ENCODE measurements around the gene FOXO3. TPM values are rescaled to one million over a fixed set of nuclear protein-coding genes. Genes with fewer than 3 reads are reported as not detected.

Gene FOXO3
- total and polyA plus RNA-seq, 2 donors (not counting 3 experiments of a cell fraction or from before 2014, with no cell fraction given) = 14.4 to 16.9 TPM

GRCh38 chr6:108714101-108714765 lies 153.5 kb downstream of the FOXO3 start:
- Histone ChIP-seq H3K4me1 (ENCODE audit: control insufficient read depth, extremely low read depth, insufficient read depth, low read length) (no peaks in the 10 kb centered on the region), H3K9me3 (replicated peaks; ENCODE audit: control insufficient read depth, insufficient read depth, low read length) (no peaks in the 10 kb centered on the region), H3K4me2 (ENCODE audit: insufficient read depth, low read length) (no peak overlapping the region), H3K36me3 (ENCODE audit: control insufficient read depth in 2 of 2, extremely low read depth in 1 of 2, insufficient read depth in 2 of 2, low read length in 2 of 2) (no peaks in the 10 kb centered on the region), H3K9ac (replicated peaks; ENCODE audit: extremely low read depth, insufficient read depth, low read length) (no peak overlapping the region), H3K79me2 (ENCODE audit: control insufficient read depth, insufficient read depth, low read length) (no peaks in the 10 kb centered on the region), H4K20me1 (replicated peaks; ENCODE audit: control insufficient read depth, extremely low read depth, insufficient read depth, low read length) (no peaks in the 10 kb centered on the region), H3K9me1 (replicated peaks; ENCODE audit: control insufficient read depth, extremely low read depth, insufficient read depth, low read length) (no peaks in the 10 kb centered on the region), H2AFZ (ENCODE audit: low read depth, low read length) (no peak overlapping the region), H3K27me3 (ENCODE audit: control insufficient read depth in 2 of 2, insufficient read depth in 2 of 2, low read length in 2 of 2) (peaks cover 6 to 8% of the 10 kb centered on the region in 2 experiments), H3K4me3 (replicated peaks in 1 of 3; ENCODE audit: insufficient read depth in 1 of 3, low read depth in 1 of 3, low read length in 3 of 3) (no peak overlapping the region), H3K27ac (ENCODE audit: insufficient read depth, low read depth, low read length) (no peak overlapping the region)
- FAIRE-seq (no peak), DNase-seq (ENCODE audit: low read depth, low spot score) (no peak)
- dilution Hi-C loops (cut with MboI; ENCODE audit: extremely low pct_ligation_motif_present, low sequenced_read_pairs) = no loop called here
- no peak for TF ChIP-seq CTCF (IDR thresholded peaks at IDR 0.05; ENCODE audit: extremely low read depth in 1 of 2, insufficient read depth in 1 of 2, low read depth in 1 of 2, low read length in 2 of 2)
- no TSS peak for BruUV-seq (replicated peaks)
- ChIA-PET CTCF (interaction anchor here (0.6 to 1.6 kb wide), 7 partner anchors 10 to 688 kb away, joined by 3 to 6 read pairs (median 3); no protein-coding TSS in a partner anchor), POLR2A (no interaction called here)
- intact Hi-C loops (cut with micrococcal nuclease) = no loop called here

DNA sequence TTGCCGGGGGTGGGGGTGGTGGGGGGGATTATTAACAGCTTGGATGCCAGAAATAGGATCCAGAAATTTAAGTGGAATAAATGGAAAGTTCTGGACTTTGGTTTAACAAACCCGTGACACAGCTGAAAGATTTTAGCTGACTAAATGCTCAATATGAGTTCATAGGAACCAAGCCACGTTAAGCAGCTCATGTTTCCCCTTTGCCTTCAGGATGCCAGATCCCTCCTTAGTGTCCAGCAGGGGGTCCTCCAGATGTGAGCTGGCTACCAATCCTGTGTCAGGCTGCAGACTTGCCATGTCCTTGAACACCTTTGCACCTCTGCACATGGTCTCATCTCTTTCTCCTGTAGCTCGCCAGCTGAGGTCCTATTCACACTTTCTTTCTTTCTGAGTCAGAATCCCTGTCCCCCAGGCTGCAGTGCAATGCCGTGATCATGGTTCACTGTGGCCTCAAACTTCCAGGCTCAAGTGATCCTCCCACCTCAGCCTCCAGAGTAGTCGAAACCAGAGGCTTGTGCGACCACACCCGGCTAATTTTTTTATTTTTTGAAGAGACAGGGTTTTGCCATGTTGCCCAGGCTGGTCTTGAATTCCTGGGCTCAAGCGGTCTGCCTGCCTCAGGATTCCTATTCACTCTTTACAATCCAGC lies 154.2 kb downstream of the FOXO3 start:
- ChIA-PET POLR2A (interaction anchor here (0.5 kb wide), 1 partner anchor 90 kb away, joined by 3 read pairs; no protein-coding TSS in a partner anchor), CTCF (interaction anchor here (0.6 to 1.6 kb wide), 9 partner anchors 11 to 689 kb away, joined by 3 to 6 read pairs (median 3); no protein-coding TSS in a partner anchor)
- no peaks in the 10 kb centered on the region for H3K4me1 ChIP-seq (ENCODE audit: control insufficient read depth, extremely low read depth, insufficient read depth, low read length)
- intact Hi-C loops (cut with micrococcal nuclease) = no loop called here
- TF ChIP-seq FOS (IDR thresholded peaks at IDR 0.05; ENCODE audit: borderline replicate concordance, insufficient read depth, low read length) = no peak
- TF ChIP-seq JUN (IDR thresholded peaks at IDR 0.05; ENCODE audit: borderline replicate concordance, insufficient read depth, insufficient read length, low read depth) = no peak
- TF ChIP-seq CTCF (IDR thresholded peaks at IDR 0.05; ENCODE audit: extremely low read depth in 1 of 2, insufficient read depth in 1 of 2, low read depth in 1 of 2, low read length in 2 of 2) = no peak
- TF ChIP-seq EZH2 (IDR thresholded peaks at IDR 0.05; ENCODE audit: borderline replicate concordance, low read depth, low read length, severe bottlenecking) = no peak
- no peak for TF ChIP-seq POLR2A (IDR thresholded peaks at IDR 0.05; ENCODE audit: low read depth, low read length)
- TF ChIP-seq GATA2 (IDR thresholded peaks at IDR 0.05; ENCODE audit: insufficient read depth, insufficient read length, low read depth, low read length) = no peak
- TF ChIP-seq POLR2AphosphoS5 (IDR thresholded peaks at IDR 0.05; ENCODE audit: insufficient read depth, low read depth, low read length) = no peak
- no peak for TF ChIP-seq MYC (IDR thresholded peaks at IDR 0.05; ENCODE audit: low read depth, low read length)
- TF ChIP-seq, protein P1, sequence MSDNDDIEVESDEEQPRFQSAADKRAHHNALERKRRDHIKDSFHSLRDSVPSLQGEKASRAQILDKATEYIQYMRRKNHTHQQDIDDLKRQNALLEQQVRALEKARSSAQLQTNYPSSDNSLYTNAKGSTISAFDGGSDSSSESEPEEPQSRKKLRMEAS (IDR thresholded peaks at IDR 0.05; ENCODE audit: insufficient read depth, insufficient read length) = no peak
- H3K4me3 ChIP-seq (replicated peaks in 1 of 3; ENCODE audit: insufficient read depth in 1 of 3, low read depth in 1 of 3, low read length in 3 of 3) = no peak overlapping the region
- FAIRE-seq (no peak), DNase-seq (ENCODE audit: low read depth, low spot score) (no peak)
- H3K9me1 ChIP-seq (replicated peaks; ENCODE audit: control insufficient read depth, extremely low read depth, insufficient read depth, low read length) = no peaks in the 10 kb centered on the region
- H3K27me3 ChIP-seq (ENCODE audit: control insufficient read depth in 2 of 2, insufficient read depth in 2 of 2, low read length in 2 of 2) = peaks cover 6 to 8% of the 10 kb centered on the region in 2 experiments
- H3K36me3 ChIP-seq (ENCODE audit: control insufficient read depth in 2 of 2, extremely low read depth in 1 of 2, insufficient read depth in 2 of 2, low read length in 2 of 2) = no peaks in the 10 kb centered on the region
- BruUV-seq (replicated peaks) = no TSS peak
- H3K4me2 ChIP-seq (ENCODE audit: insufficient read depth, low read length) = no peak overlapping the region
- dilution Hi-C loops (cut with MboI; ENCODE audit: extremely low pct_ligation_motif_present, low sequenced_read_pairs) = no loop called here
- no peaks in the 10 kb centered on the region for H4K20me1 ChIP-seq (replicated peaks; ENCODE audit: control insufficient read depth, extremely low read depth, insufficient read depth, low read length)
- H3K27ac ChIP-seq (ENCODE audit: insufficient read depth, low read depth, low read length) = no peak overlapping the region
- no peak overlapping the region for H3K9ac ChIP-seq (replicated peaks; ENCODE audit: extremely low read depth, insufficient read depth, low read length)
- H3K9me3 ChIP-seq (replicated peaks; ENCODE audit: control insufficient read depth, insufficient read depth, low read length) = no peaks in the 10 kb centered on the region
- H3K79me2 ChIP-seq (ENCODE audit: control insufficient read depth, insufficient read depth, low read length) = no peaks in the 10 kb centered on the region
- H2AFZ ChIP-seq (ENCODE audit: low read depth, low read length) = no peak overlapping the region
